NCI-H524 treated with DMSO at 0.1 percent for 48 hours (cell line): ENCODE results near the gene SCARB1.

Experiments used
- DNase-seq: peaks from one replicate; lab custom pipeline; 2025; lab: John Stamatoyannopoulos, UW

The SCARB1 gene

GRCh38 chr12:124821252-124822200 lies 42.1 kb downstream of the SCARB1 start:
- no peak for DNase-seq

GRCh38 chr12:124820199-124820598 lies 43.5 kb downstream of the SCARB1 start:
- DNase-seq = no peak

DNA sequence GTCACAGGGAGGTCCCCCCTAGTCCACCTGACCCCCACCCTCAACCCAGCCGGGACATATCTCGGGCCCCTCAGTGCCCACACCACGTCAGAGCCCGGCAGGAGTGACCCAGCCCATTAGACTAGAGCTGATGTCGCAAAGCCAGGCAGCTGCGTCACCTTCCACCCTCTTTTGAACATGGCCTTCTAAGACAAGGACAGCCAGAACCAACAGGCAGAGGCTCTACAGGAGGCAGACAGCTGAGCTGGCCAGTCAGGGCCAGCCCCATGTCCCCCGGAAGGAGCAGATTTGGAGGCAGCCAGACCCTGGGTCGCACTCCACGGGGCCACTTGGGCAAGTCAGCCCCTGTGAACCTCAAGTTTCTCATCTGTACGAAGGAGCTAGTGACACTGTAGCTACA lies 44.1 kb downstream of the SCARB1 start:
- DNase-seq = no peak

DNA sequence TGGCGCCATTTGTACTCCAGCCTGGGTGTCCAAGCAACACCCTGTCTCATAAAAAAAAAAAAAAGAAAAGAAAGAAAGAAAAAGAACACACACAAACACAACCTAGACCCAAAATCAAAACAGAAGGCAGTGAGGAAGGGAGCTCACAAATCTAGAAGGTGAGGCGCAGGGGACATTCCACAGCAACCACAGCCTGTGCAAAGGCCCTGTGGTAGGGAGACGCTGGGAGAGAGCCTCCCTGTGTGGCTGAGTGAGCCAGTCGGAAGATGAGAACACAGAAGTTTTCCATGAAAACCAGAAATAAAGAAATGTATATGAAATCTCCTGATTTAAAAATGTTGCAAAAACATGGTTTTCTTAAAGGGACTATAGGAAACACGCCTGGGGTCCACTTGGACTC lies 44.6 kb downstream of the SCARB1 start:
- DNase-seq = no peak

- DNase-seq = no peak
These were observed 46.3 kb downstream of the SCARB1 start for GRCh38 chr12:124817076-124818000.

DNA sequence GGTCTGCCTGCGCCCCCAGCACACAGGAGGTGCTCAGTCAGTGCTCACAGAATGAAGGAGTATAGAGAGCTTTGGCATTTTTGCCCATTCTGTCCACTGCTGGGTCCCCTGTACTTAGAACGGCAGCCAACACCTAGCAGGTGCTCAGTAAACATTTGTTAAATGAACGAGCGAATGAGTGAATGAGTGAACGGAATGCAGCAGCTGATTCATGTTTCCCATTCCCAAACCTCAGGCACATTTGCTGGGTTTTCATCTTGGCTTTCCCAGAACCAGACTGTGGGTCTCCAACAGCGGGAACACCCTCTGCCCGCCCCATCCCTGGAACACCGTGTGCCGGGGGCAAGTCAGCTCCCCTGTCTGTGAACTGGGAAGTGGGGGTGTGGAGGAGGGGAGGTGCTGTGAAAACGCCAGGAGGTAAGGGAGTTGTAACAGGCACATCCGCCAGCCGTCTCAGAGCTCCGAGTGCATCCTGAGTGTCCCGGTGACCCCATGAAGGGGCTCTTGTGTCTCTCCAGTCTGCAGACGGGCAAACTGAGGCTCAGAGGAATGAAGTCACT lies 47.3 kb downstream of the SCARB1 start:
- no peak for DNase-seq

DNA sequence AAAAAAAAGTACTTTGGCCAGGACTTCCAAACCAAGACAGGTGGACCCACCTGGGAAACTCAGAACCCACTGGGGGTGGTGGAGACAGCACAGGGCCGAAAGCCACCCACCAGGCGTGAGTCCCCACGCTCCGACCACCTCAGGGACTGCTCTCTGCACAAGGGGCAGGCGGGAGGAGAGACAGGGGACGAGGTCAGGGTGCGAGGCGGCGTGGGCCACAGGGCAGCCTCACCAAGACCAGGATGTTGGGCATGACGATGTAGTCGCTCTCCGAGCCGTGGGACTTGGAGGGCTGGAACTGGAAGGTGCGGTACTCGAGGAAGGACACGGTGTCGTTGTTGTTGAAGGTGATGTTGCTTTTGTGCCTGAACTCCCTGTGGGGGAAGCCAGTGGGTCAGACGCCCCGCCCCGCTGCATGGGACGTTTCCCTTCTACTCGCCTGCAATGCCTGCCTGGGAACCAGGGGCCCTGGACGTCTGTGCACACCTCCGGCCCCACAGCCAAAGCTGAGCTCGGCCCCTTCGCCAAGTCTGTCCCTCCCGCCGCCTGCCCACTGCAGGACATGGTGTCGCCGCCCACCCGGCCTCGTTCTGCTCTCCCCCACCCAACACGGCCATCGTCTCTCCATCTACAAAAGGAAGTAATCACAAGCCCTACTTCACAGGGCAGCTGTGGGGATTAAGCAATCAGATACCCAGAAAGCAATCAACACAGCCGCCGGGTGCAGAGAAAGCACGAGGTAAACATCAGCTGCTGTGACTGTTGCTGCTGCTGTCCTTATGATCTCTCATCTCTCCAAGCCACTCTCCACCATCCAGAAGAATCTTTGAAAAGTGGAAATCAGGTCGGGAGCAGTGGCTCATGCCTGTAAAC lies 48.7 kb downstream of the SCARB1 start:
- DNase-seq = peak; percentile 1

DNA sequence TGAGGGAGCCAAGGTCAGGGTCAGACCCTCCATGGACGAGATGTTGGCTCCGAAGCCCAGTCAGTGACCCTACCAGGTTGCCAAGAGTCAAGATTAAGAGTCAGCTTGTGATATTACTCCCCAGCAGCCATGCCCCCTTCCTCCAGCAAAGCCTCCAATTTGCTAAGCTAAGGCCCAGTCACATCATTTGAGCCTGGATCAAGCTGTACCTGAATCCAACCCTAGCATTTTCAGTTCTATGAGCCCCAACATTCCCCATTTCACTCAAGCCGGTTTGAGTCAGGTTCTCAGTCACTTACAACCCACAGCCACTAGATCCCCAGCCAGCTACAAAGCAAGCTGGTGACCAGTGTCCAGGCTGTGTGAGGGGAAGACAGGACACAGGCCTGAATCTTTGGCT lies 49.9 kb downstream of the SCARB1 start:
- no peak for DNase-seq

DNA sequence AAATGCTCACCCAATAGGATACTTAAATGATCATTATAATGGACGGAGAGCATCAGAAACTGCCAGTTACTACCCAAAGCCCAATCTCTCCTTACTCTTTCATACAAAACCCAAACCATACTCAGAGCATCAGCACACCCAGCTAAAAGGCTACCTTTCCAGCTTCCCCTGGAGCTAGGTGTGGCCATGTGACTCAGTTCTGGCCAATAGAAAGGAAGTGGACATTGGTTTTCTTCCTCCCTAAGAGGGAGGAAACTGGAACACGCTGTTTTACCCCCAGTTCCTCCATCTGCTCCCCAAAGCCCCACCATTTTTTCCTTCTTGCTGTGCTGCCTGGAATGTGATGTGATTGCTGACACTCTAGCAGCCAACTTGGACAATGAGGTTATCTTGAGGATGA lies 50.7 kb downstream of the SCARB1 start:
- DNase-seq = no peak

- no peak for DNase-seq
These were observed 51.3 kb downstream of the SCARB1 start for GRCh38 chr12:124812356-124812755.

DNA sequence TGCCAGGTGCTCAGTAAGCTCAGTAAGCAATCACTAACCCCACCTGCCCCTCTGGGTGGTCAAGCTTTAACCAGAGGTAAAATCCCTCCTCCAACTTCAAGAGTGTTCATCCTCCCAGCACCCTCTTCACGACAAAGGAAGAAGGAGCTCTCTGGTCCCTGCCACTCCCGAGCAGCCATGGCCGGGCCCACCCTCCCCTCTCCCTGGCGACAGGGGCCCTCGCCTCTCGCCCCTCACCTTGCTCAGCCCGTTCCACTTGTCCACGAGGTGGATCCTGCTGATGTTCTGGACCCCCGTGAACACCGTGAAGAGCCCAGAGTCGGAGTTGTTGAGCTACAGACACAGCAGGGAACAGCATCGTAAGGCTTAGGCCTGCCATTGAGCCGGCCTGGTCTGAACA lies 52.0 kb downstream of the SCARB1 start:
- no peak for DNase-seq

GRCh38 chr12:124809878-124810277 lies 53.8 kb downstream of the SCARB1 start:
- no peak for DNase-seq

GRCh38 chr12:124809391-124809790 lies 54.3 kb downstream of the SCARB1 start:
- DNase-seq = no peak

DNA sequence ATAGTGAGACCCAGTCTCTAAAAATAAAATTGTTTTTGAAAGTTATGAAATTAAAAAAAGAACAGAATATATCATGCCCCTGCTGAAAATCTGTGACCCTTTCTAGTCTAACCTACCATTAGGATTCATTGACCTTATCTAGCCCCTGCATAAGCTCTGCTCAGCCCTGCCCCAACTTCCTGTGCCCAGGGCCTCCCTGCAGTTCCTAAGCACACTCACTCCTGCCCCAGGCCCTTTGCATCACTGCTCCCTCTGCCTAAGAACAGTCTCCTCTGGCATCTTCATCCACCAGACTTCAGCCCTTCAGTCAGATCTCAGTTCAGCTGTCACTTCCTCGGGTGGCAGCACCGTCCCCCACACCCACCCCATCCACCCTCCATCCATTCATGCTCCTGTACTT lies 55.4 kb downstream of the SCARB1 start:
- DNase-seq = no peak

DNA sequence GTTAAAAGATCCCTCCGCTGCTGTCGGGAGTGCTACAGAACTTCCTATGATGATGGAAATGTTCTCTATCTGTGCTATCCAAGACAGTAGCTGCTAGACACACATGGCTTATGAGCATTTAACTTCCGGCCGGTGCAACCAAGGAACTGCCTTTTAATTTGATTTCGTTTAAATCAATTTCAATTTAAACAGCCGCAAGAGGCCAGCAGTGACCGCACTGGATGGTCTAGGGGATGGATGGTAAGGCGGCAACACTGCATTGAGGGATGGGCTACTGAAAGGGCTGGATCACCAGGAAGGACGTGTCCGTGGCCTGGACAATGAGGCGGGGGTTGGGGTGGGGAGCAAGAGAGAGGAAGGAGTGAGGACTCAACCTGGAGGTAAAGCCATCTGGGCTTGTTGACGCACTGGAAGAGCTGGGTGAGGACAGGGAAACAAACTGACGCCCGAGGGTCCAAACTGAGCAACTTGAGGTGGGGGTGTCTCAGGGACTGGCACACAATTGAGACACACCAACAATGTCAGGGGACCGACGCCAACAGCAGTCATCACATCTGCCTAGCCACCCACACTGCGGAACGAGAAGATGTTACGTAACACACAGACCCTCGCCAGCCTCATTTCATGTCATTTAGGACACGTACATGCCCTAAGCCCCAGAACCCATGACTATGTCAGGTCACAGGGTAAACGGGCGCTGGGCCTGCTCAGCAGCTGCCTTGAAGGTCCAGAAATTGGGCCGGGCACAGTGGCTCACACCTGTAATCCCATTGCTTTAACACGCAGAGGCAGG lies 57.6 kb downstream of the SCARB1 start:
- no peak for DNase-seq

- no peak for DNase-seq
These were observed 58.6 kb downstream of the SCARB1 start for GRCh38 chr12:124805050-124805449.

DNA sequence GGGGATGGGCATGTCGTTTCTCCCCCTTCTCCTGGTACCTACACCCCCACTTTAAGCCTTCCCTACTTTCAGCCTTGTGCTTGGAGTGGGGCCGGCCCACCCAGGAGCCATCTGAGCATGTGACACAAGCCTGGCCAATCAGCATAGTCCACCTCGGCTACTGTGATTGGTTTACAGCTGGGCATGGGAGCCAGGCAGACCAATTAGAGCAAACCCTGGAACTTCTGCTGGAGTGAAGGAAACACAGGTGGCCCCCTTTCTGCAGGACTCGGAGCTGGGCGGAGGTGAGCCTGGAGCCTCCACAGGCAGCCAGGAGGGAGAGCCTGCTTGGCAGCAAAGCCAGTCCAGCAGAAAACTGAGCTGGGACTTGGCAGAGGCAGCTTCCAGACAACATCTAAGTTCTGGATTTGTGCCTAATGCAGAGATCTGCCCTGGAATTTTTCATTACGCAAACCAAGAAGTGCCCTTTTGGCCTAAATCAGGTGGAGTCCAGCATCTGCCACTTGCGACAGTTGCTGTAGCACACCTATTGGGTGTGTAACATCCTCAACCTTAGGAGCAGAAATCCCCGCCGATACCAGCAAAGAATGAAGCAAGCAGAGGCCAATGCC lies 59.5 kb downstream of the SCARB1 start:
- DNase-seq = peak; percentile 3

GRCh38 chr12:124802361-124802760 lies 61.3 kb downstream of the SCARB1 start:
- no peak for DNase-seq

GRCh38 chr12:124800506-124800905 lies 63.2 kb downstream of the SCARB1 start:
- no peak for DNase-seq

- DNase-seq = no peak
These were observed 66.3 kb downstream of the SCARB1 start for GRCh38 chr12:124797321-124797720.
